ENCODE measurements around the gene ZNF212.

- TF ChIP-seq, protein P1, sequence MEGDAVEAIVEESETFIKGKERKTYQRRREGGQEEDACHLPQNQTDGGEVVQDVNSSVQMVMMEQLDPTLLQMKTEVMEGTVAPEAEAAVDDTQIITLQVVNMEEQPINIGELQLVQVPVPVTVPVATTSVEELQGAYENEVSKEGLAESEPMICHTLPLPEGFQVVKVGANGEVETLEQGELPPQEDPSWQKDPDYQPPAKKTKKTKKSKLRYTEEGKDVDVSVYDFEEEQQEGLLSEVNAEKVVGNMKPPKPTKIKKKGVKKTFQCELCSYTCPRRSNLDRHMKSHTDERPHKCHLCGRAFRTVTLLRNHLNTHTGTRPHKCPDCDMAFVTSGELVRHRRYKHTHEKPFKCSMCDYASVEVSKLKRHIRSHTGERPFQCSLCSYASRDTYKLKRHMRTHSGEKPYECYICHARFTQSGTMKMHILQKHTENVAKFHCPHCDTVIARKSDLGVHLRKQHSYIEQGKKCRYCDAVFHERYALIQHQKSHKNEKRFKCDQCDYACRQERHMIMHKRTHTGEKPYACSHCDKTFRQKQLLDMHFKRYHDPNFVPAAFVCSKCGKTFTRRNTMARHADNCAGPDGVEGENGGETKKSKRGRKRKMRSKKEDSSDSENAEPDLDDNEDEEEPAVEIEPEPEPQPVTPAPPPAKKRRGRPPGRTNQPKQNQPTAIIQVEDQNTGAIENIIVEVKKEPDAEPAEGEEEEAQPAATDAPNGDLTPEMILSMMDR (IDR thresholded peaks at IDR 0.05): no peak
- no peak for TF ChIP-seq POLR2A (IDR thresholded peaks at IDR 0.05)
Observed at GRCh38 chr7:149245744-149246143, 6.3 kb downstream of the ZNF212 start.

Measured in lower leg skin (tissue), 3 donors.